NCI-H2107 (cell line): Measurements from ENCODE around the gene WASF2.
"Not testable (repeated sequence)": the region's sequence is repeated elsewhere in the genome, so short reads cannot be mapped to it uniquely, and the experiment has no call there.

ENCODE experiments used
- DNase-seq: peaks from one replicate; lab custom pipeline; 2025; lab: John Stamatoyannopoulos, UW

The WASF2 gene

DNA sequence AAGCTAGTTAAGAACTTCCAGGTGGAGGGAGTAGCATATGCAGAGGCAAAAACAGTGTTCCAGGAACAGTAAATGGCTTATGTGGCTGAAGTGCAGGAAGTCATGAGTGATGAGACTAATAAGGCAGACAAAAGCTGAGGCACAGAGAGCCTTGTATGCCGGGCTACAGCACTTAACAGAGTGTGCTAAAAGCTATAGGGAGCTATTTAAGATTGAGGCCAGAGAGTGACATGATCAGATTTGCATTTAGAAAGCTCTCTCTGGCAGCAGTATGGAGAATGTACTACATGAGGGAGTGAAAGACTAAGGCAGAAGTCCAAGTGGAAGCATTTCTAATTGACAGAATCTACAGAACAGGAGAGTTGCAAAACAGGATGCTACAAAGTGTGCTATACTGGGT, 38.6 kb downstream of the WASF2 start:
- DNase-seq: no peak

DNA sequence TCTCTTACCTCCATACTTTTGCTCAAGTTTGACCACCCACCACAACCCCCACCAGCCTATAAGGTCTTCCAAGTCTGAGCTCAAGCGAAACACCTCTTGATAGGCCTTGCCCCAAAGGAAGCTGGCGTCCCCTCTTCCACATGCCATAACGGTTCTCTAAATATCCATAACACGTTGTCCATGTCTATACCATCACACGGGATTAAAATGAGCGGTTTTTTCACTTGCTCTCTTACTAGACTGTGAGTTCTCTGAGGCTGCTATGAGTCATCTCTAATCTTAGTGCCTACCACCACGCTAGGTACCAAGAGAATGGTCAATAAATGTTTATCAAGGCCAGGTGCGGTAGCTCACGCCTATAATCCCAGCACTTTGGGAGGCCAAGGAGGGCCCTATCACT, 41.0 kb downstream of the WASF2 start:
- no peak for DNase-seq

DNA sequence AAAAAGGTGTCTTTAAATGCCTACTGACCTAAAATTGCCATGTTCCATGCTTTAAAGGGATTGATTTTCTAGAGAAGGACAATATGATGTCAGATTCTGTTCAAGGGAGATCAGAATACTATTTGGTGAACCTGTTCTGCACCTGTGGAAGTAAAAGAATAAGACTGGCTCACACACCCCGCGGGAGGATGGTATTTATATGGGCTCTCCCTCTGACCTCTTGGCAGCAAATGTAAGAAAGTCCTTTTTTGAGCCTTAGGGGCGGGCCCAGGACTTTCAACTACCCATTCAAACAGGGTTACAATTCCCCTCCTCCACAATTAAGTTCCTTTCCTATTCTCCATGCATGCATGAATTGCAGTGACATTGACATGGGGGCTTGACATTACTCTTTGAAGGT, 42.1 kb downstream of the WASF2 start:
- no peak for DNase-seq

DNA sequence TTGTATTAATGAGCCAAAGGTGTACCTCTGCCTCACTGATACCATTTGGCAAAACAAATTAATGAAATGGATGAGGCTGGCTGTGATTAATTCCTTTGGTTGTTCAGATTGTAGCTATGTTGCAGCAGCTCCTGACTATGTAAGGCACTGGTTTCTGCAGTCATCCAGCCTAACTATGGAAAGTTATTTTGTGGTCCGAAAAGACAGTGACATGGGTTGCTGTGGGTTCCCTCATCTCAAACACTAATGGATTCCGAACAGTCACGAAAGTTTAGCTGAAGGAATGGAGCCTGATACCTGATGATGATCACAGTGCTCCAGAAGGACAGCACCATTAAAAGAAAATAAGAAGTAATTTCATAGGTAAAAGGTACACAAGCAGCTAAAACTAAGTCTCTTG, 42.6 kb downstream of the WASF2 start:
- no peak for DNase-seq

DNA sequence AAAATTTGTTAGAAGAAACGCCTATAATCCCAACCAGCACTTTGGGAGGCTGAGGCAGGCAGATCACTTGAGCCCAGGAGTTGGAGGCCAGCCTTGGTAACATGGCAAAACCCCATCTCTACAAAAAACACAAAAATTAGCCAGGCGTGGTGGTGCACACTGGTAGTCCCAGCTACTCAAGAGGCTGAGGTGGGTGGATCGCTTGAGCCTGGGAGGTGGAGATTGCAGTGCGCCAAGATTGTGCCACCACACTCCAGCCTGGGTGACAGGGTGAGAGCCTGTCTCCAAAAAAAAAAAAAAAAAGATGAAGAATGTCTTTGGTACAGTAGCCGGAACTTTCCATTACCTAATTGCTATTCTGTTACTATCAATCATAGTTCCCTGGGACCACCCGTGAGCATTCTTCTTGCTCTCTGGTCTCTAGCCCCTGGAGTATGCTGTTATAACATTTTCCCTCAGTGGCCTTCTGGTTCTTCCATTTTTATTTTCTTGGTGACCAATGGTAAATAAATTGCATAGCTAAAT, 43.4 kb downstream of the WASF2 start:
- DNase-seq: no peak

DNA sequence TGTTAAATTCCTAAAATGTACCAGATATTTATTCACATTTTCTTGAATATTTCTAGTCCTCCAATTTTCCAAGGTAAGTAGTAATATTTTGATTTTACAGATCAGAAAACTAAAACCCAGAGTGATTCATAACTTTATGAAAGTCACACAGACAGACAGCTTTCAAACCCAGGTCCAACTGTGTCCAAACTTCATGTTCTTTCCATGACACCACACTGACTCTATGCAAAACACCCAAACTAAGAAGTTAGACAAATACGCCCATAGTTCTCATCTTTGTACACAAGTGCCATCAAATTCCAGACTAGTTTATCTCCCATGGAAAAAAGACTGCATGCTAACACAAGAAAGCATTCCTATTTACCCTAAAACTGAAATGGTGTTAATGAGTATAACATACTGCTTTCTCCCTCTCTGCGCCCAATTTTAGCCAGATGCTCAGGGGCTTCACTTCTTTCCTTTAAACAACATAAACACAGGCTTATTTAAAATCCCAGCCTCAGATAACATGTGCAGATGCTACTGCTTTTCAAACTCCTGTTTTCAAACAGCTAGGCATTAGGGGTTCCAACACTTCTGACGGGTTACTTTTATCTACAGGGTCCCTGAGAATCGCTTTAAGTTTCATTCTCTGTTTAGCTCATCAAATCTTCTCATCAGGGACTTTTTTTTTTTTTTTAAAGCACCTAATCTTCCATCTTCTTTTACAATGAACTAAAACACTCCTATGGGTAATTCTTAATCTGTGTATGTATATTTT, 44.6 kb downstream of the WASF2 start:
- DNase-seq: no peak

DNA sequence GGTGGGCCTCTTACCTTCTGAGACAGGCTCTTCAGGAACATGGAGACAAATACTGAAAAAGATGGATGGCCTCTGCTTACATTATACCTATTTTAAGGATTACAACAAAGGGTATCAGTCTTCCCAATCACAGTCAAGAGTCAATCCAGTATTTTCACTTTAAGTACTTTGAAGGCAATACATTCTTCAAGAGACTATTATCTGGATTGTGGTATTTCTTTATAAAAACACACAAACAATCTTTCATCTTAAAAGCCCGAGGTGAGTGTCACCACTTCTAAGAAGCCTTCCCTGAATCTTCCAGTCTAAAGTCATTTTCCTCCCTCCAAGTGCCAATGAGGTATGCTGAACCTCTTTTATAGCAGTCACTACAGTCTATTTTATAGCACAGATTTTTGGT, 45.3 kb downstream of the WASF2 start:
- no peak for DNase-seq

DNA sequence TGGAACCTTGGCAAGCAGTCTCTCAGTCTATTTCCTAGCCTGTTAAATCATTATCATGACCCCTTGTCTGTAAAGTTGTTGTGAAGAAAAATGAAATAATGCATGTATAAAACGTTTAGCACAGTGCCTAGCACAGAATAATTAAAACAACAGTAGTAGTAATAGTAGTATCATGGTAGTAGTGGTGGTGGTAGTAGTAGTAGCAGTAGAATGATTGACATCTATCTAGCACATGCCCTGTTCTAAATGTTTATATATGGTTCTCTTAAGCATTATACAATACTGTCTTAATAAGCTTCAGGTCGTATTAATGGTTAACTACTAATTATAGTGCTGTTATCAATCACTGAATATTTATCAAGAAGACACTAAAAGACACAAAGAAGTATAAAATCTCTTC, 50.8 kb downstream of the WASF2 start:
- DNase-seq: no peak

DNA sequence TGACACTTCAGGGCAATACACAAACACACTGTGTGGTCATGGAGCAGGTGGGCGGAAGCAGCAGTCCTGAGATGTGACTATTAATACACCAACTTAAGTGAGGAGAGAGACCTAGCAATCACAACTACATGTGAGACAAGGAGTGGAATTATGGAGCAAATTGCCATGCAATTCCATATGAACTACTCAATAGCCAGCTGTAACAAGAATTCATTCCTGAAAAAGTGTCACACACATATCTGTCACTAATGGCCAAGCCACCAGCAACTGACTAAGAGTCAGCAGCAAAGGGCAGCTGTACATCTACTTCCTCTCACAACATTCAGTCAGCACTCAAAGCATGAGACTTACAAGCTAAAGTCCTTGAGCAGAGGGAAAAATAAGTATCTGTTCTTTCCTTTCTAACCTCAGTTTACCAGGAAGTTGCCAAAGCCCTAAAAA, 51.3 kb downstream of the WASF2 start:
- DNase-seq: no peak

DNA sequence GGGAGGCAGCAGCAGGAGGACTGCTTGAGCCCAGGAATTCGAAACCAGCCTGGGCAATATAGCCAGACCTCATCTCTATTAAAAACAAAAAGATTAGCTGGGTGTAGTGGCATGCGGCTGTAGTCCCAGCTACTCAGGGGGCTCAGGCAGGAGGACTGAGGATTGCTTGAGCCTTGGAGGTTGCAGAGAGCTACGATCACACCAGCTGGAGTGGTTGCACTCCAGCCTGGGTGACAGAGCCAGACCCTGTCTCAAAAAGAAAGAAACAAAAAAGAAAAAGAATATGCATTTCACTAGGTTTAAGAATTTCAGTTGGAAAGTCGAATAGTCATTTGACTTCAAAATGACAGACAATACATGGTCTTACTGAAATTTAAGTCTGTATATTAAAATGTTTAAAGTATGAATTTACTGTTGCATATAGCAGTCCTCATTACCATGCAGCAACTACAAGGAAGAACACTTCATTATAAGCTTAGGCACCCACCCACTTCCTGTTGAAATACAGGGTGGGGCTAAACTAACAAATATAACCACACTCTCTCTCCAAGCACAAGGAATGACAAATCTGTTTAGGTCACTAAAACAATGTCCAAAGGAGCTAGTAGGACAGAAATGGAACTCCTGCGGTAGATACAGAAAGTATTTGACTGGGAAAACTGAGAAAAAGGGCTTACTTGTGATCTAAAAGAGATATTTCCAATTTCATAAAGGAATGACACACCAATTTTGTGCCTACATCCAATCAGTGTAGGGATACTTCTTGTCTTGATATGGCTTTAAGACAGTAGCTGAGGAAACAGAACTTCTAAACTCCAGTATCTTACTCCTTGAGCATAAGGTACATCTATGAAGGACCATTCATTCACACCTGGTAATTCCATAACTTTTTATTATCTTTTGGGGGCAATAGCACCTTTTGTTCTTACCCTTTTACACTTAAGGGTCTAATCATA, 53.5 kb downstream of the WASF2 start:
- no peak for DNase-seq

DNA sequence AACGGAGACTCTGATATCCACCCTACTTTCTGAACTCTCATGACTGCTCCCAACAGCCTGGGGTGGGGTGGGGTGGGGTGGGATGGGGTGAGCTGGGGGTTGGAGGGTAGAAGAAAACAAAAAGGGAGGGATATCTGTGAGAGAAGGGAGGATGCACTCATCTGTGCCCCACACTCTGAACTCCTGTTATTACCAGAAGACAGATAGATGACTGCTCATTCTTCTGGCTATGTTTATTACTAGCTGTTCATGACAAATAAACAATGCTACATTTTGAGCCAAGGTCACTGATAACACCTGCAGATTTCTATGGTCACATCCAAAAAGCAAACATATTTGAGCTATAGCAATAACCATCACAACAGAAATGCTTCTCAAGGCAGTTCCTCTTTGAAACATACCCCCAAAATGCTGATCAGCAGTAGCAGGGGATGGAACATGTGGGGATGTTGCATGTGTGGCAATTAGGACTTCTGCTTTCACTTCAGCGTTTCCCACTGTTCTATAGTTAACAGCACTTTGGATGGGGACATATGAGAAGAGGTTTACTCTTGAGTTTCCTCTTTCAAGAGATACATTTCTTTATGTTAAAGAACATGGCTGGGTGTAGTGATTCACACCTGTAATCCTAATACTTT, 54.3 kb downstream of the WASF2 start:
- DNase-seq: no peak

DNA sequence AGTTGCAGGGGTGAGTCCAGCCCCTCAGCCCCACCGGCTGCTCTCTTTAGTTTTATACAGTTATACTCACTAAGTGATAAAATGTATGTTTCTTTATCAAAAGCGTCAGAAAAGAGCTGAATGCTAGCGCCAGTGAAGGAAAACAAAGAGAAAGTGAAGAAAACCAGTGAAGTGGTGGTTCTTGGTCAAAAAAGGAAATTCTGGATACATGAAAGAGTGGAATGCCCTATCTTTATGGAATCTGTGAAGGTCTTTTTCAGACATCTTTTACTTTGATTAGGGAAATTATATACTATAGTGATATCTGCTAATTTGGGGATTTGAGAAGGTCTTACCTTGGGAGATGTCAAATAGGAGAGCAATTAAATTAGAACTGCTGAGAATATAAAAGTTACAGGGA, 56.3 kb downstream of the WASF2 start:
- DNase-seq: no peak

DNA sequence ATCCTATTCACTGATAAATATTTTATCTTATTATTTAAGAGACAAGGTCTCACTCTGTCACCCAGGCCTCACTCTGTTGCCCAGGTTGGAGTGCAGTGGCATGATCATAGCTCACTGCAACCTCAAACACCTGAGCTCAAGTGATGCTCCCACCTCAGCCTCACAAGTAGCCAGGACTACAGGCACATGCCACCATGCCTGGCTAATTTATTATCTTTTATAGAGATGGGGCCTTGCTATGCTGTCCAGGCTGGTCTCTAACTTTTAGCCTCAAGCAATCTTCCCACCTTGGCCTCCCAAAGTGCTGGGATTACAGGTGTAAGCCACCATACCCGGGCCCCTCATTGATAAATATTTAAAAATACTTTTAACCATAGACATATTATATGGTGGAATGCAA, 57.2 kb downstream of the WASF2 start:
- not testable (repeated sequence) for DNase-seq

DNA sequence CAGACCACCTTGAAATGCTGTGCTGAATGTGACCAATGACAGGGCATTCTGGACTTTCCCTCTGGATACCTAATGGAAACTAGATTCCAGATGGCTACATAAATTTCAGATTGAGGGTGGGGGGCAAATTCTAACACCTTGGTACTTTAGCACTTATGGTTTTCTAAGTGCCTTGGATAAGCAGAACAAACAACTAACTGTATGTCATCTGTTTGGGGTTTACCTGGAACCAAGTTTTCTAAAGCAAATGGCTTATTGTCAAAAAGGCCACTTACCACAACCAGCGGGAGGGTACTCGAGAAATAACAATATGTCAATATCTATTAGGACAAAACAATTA, 58.4 kb downstream of the WASF2 start:
- no peak for DNase-seq

DNA sequence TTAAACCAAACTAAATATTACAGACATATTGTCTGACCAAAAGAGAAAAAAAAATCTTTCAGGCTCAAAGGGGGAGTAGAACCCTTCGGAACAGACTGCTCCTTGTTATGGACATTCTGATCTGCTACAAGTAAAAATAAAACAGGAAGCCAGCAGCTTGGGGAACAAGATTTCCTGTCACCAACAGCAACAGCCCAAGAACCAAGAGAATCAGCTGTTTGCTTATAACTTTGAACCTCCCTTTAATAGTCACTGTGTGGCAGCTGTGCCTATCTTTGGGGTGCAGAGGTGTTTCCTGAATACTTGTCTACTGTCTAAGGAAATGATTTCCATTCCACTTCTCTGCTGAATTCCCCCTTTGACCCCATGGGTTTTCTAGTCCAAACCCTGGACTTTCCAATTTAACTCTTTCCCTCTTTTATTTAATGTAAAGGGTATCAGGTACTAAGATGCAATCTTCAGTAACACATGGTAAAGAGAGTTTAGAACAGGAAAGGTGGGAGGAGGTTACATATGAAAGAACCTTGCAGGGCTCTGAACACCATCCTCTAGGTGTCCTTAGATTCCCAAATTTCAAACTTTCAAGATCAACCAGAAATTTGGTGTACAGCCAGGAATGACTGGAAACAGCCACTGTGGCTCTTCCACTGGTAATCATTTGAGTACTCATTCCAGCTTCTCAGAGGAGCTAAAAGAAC, 58.9 kb downstream of the WASF2 start:
- no peak for DNase-seq

DNA sequence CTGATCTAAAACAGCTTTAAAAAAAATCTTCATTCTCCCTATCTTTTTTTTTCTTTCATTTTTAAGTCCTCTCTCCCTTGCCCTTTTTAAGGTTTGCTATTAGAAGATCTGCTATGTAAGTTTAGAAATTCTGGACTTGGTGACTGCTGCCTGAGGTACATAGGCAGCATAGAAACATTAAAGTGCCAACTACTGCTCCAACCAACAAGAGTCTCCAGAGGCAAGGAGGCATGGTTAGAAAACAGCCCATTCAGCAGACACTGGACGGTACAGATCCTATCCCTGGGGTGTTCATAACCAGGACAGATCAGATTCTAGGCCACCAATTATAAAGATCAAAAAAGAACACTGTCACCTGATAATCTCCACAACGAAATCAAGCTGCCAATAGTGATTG, 60.9 kb downstream of the WASF2 start:
- DNase-seq: no peak

DNA sequence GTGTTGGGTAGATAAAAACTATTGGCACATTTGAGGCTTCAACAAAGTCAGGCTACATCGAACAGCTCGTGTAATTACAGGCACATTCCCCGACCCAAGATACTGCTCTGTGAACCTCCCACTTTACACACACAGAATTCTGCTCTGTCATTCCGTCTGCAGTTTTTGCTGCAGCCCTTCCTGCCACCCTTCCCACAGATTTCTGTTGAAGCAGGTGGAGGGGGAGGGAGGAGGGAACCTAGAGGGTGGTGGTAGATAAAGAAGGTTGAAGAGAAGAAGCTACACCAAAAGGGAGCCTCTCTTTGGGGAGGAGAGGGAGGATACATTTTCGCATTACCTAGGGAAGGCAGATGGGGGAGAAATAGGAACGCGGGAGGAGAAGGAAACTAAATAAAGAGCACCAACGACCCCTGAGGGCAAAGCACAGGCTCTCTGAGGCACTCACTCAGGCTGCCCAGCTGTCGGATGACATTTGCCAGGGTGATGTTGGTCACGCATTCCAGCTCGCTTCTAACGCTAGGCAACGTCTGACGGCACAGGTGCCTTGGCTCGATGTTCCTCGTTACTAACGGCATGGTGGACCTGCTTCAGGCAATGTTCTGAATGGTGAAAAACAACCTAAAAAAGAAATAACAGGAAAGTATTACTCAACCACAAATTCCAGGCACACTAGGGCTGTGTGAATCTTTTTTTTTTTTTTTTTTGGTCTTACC, 61.5 kb downstream of the WASF2 start:
- no peak for DNase-seq

DNA sequence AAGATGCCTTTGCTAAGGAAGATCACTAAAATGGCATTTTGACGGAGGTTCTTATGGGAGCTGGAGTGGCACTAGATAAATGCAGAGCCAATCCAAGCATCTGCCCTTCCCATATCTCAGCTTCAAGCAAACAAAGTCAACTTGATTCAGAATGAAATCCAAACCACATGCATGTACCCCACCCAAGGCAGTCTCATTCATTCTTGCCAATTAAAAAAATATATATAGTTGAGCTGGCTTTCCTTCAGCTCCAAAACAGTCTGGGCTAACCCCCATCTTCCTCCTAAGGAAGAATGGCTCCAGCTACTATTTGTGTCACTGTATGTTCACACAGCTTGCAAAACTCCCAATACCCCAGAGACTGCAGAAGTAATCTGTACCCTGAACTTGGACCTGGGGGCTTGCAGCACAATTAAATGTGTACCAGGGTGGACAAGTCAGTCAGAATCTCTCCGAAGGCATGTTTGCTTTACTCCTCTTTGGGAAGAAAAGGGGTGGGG, 62.1 kb downstream of the WASF2 start:
- no peak for DNase-seq

DNA sequence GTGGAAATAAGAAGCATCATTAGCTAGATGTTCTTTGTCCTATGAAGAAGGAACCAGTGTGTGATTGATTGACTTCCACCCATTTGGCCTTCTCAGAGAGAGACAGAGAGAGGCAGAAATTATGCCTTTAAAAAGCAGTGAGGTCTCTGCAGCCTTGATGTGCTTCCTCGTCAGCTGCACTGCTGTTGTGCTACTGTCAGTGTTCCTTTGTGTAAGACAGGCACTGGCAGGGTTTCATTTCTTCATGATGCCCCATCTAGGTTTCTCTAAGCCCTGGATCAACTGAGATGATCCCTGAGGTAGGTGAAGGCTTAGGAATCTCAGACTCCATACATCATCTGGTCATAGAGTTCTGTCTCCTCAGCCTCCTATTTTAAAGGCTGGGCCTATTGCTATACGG, 62.6 kb downstream of the WASF2 start:
- DNase-seq: no peak

DNA sequence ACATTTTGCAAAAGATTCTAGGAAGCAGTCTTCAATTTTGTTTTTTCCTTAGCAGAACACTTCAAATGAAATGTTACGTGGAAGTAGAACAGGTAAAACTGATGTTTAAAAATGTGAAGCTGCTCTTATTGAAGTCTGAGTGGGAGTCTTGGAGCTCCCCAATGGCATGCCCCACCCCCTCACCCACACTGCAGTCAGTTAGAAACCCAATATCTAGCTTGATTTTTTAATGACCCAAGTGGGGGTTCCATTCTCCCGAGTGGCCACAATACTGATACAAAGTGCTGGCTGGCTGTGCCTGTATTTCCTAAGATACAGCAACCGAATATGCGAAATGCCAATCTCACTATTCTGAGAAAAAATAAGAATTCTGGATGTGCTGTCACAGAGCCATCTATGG, 66.3 kb downstream of the WASF2 start:
- DNase-seq: no peak
